ENCODE data around the gene PLA2G4F.
"Not testable (repeated sequence)": the region's sequence is repeated elsewhere in the genome, so short reads cannot be mapped to it uniquely, and the experiment has no call there.

Gene PLA2G4F

DNA sequence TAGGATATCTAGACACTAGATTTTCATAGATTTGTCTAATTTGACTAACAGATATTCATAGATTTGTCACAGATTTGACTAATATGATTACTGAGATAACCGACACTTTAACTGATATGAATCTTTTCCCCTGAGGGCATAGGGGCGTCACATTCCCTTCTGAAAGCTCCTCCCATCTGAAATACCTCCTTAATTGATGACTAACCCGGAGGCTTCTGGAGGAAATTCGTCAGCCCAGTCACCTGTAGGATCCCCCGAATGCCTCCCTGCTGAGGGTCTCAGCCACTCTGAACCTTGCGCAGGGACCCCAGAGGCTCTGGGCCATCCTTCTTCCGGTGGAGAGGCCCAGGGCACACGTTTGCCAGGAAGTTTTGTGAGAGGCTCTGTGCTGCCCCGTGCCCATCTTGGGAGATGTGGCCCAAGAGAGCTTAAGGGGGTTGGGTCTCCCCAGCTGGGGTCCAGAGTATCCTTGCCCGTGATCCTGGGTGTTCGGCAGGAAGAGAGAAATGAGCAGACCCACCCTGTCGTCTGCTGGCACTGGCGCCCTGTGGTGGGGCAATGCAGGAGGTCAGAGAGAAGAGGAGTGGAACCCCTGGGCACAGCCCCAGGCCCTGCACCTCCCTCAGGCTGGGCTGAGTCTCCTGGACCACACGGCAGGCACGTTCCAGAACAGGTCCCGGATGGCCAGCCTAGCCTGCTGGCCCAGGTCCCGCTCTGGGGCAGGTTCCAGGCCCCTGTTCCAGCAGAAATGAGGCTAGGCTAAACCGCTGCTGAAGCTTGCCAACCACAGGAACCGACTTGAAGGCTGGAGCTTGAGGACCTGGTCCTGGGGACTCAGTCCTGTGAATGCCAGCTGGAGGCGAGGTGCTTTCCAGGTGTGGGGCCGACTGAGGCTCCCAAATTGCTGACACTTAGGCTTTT, 63.8 kb downstream of the PLA2G4F start:
- DNase-seq = no peak

DNA sequence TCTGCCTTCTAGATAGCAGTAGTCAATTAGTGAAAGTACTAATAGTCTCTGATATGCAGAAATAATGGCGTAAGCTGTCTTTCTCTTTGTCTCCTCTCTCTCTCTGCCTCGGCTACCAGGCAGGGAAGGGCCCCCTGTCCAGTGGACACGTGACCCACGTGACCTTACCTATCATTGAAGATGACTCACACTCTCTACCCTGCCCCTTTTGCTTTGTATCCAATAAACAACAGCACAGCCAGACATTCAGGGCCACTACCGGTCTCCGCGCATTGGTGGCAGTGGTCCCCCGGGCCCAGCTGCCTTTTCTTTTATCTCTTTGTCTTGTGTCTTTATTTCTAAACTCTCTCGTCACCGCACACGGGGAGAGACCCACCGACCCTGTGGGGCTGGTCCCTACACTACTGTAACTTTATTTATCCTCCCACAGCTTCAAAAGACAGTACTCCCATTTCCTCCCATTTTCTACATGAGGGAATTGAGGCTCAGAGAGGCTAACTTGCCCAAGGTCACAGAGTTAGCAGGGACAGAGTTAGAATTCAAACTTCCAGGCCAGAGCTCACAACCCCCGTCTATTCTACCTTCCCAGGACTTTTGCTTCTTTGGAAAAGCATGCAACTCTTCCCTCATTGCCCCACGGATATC, 64.6 kb downstream of the PLA2G4F start:
- not testable (repeated sequence) for DNase-seq

GRCh38 chr15:42090781-42091180, 65.7 kb downstream of the PLA2G4F start:
- no peak for DNase-seq

GRCh38 chr15:42090370-42090769, 66.1 kb downstream of the PLA2G4F start:
- no peak for DNase-seq

- no peak for DNase-seq
Observed at GRCh38 chr15:42089942-42090341, 66.5 kb downstream of the PLA2G4F start.

All from SIG-M5 (cell line).